ENCODE measurements around the gene HNRNPA3.
A peak's percentile ranks its signal among the peaks of the same experiment; 100 is the strongest.
"Not testable (repeated sequence)": the region's sequence is repeated elsewhere in the genome, so short reads cannot be mapped to it uniquely, and the experiment has no call there.

Gene HNRNPA3

GRCh38 chr2:177180269-177181000, 32.2 kb upstream of the HNRNPA3 start:
- peaks cover 2% of the 10 kb centered on the region for H3K27me3 Mint-ChIP-seq
- H3K4me3 Mint-ChIP-seq, result no peak overlapping the region
- no peaks in the 10 kb centered on the region for H3K9me3 Mint-ChIP-seq (ENCODE audit: low read depth)
- H3K4me1 Mint-ChIP-seq (ENCODE audit: low read depth), result no peaks in the 10 kb centered on the region
- peaks cover 5% of the 10 kb centered on the region for H3K36me3 Mint-ChIP-seq
- no peak overlapping the region for H3K27ac Mint-ChIP-seq

GRCh38 chr2:177183860-177184259, 28.7 kb upstream of the HNRNPA3 start:
- Mint-ChIP-seq H3K9me3 (ENCODE audit: low read depth) (no peaks in the 10 kb centered on the region), H3K27me3 (peaks cover 2% of the 10 kb centered on the region), H3K27ac (no peak overlapping the region), H3K36me3 (peaks cover 5% of the 10 kb centered on the region), H3K4me1 (ENCODE audit: low read depth) (no peaks in the 10 kb centered on the region), H3K4me3 (no peak overlapping the region)

- peaks cover 2% of the 10 kb centered on the region for H3K27me3 Mint-ChIP-seq
- H3K4me3 Mint-ChIP-seq, result no peak overlapping the region
- peaks cover 5% of the 10 kb centered on the region for H3K36me3 Mint-ChIP-seq
- H3K9me3 Mint-ChIP-seq (ENCODE audit: low read depth), result no peaks in the 10 kb centered on the region
- no peaks in the 10 kb centered on the region for H3K4me1 Mint-ChIP-seq (ENCODE audit: low read depth)
- no peak overlapping the region for H3K27ac Mint-ChIP-seq
These were observed 28.0 kb upstream of the HNRNPA3 start for GRCh38 chr2:177184606-177185005.

GRCh38 chr2:177186038-177186437, 26.6 kb upstream of the HNRNPA3 start:
- H3K4me1 Mint-ChIP-seq (ENCODE audit: low read depth); H3K27ac Mint-ChIP-seq; H3K9me3 Mint-ChIP-seq (ENCODE audit: low read depth); H3K27me3 Mint-ChIP-seq; H3K36me3 Mint-ChIP-seq; H3K4me3 Mint-ChIP-seq: not testable (repeated sequence)

GRCh38 chr2:177187631-177188312, 24.8 kb upstream of the HNRNPA3 start:
- no peak overlapping the region for H3K27ac Mint-ChIP-seq
- H3K9me3 Mint-ChIP-seq (ENCODE audit: low read depth), result no peaks in the 10 kb centered on the region
- H3K4me1 Mint-ChIP-seq (ENCODE audit: low read depth), result no peaks in the 10 kb centered on the region
- H3K4me3 Mint-ChIP-seq, result no peak overlapping the region
- no peaks in the 10 kb centered on the region for H3K36me3 Mint-ChIP-seq
- no peaks in the 10 kb centered on the region for H3K27me3 Mint-ChIP-seq

- H3K4me1 Mint-ChIP-seq (ENCODE audit: low read depth), result no peaks in the 10 kb centered on the region
- H3K4me3 Mint-ChIP-seq, result no peak overlapping the region
- no peaks in the 10 kb centered on the region for H3K9me3 Mint-ChIP-seq (ENCODE audit: low read depth)
- H3K36me3 Mint-ChIP-seq, result no peaks in the 10 kb centered on the region
- no peaks in the 10 kb centered on the region for H3K27me3 Mint-ChIP-seq
- no peak overlapping the region for H3K27ac Mint-ChIP-seq
These were observed 23.8 kb upstream of the HNRNPA3 start for GRCh38 chr2:177188482-177189469.

- H3K36me3 Mint-ChIP-seq, result no peaks in the 10 kb centered on the region
- H3K4me3 Mint-ChIP-seq, result no peak overlapping the region
- H3K27me3 Mint-ChIP-seq, result no peaks in the 10 kb centered on the region
- no peaks in the 10 kb centered on the region for H3K9me3 Mint-ChIP-seq (ENCODE audit: low read depth)
- H3K4me1 Mint-ChIP-seq (ENCODE audit: low read depth), result no peaks in the 10 kb centered on the region
- no peak overlapping the region for H3K27ac Mint-ChIP-seq
These were observed 21.7 kb upstream of the HNRNPA3 start for GRCh38 chr2:177190941-177191340.

- Mint-ChIP-seq H3K4me3 (no peak overlapping the region), H3K27me3 (no peaks in the 10 kb centered on the region), H3K36me3 (no peaks in the 10 kb centered on the region), H3K4me1 (ENCODE audit: low read depth) (no peaks in the 10 kb centered on the region), H3K27ac (no peak overlapping the region), H3K9me3 (ENCODE audit: low read depth) (no peaks in the 10 kb centered on the region)
These were observed 19.8 kb upstream of the HNRNPA3 start for GRCh38 chr2:177192788-177193187.

- H3K9me3 Mint-ChIP-seq (ENCODE audit: low read depth), result no peaks in the 10 kb centered on the region
- H3K4me1 Mint-ChIP-seq (ENCODE audit: low read depth), result no peaks in the 10 kb centered on the region
- H3K4me3 Mint-ChIP-seq, result no peak overlapping the region
- H3K36me3 Mint-ChIP-seq, result no peaks in the 10 kb centered on the region
- H3K27me3 Mint-ChIP-seq, result no peaks in the 10 kb centered on the region
- H3K27ac Mint-ChIP-seq, result no peak overlapping the region
These were observed 19.4 kb upstream of the HNRNPA3 start for GRCh38 chr2:177193240-177193639.

GRCh38 chr2:177195194-177195593, 17.4 kb upstream of the HNRNPA3 start:
- Mint-ChIP-seq H3K27me3 (no peaks in the 10 kb centered on the region), H3K27ac (no peak overlapping the region), H3K9me3 (ENCODE audit: low read depth) (no peaks in the 10 kb centered on the region), H3K4me3 (no peak overlapping the region), H3K4me1 (ENCODE audit: low read depth) (no peaks in the 10 kb centered on the region), H3K36me3 (no peaks in the 10 kb centered on the region)

- not testable (repeated sequence) for H3K27me3 Mint-ChIP-seq; H3K4me1 Mint-ChIP-seq (ENCODE audit: low read depth); H3K4me3 Mint-ChIP-seq; H3K27ac Mint-ChIP-seq; H3K36me3 Mint-ChIP-seq; H3K9me3 Mint-ChIP-seq (ENCODE audit: low read depth)
These were observed 12.2 kb upstream of the HNRNPA3 start for GRCh38 chr2:177200419-177200818.

- no peaks in the 10 kb centered on the region for H3K27me3 Mint-ChIP-seq
- peaks cover 3% of the 10 kb centered on the region for H3K4me1 Mint-ChIP-seq (ENCODE audit: low read depth)
- no peak overlapping the region for H3K27ac Mint-ChIP-seq
- no peak overlapping the region for H3K4me3 Mint-ChIP-seq
- no peaks in the 10 kb centered on the region for H3K9me3 Mint-ChIP-seq (ENCODE audit: low read depth)
- H3K36me3 Mint-ChIP-seq, result no peaks in the 10 kb centered on the region
These were observed 10.7 kb upstream of the HNRNPA3 start for GRCh38 chr2:177201919-177202346.

- Mint-ChIP-seq H3K4me3 (no peak overlapping the region), H3K36me3 (no peaks in the 10 kb centered on the region), H3K9me3 (ENCODE audit: low read depth) (no peaks in the 10 kb centered on the region), H3K27ac (no peak overlapping the region), H3K27me3 (no peaks in the 10 kb centered on the region), H3K4me1 (ENCODE audit: low read depth) (peaks cover 10% of the 10 kb centered on the region)
These were observed 8.2 kb upstream of the HNRNPA3 start for GRCh38 chr2:177204417-177204816.

- peaks cover 3% of the 10 kb centered on the region for H3K36me3 Mint-ChIP-seq
- H3K9me3 Mint-ChIP-seq (ENCODE audit: low read depth), result no peaks in the 10 kb centered on the region
- no peaks in the 10 kb centered on the region for H3K27me3 Mint-ChIP-seq
- no peak overlapping the region for H3K4me3 Mint-ChIP-seq
- no peak overlapping the region for H3K27ac Mint-ChIP-seq
- H3K4me1 Mint-ChIP-seq (ENCODE audit: low read depth), result peaks cover 23% of the 10 kb centered on the region
These were observed 5.5 kb upstream of the HNRNPA3 start for GRCh38 chr2:177207101-177207500.

GRCh38 chr2:177211169-177211568, 1.4 kb upstream of the HNRNPA3 start:
- H3K4me1 Mint-ChIP-seq (ENCODE audit: low read depth), result peaks cover 40% of the 10 kb centered on the region
- no peaks in the 10 kb centered on the region for H3K9me3 Mint-ChIP-seq (ENCODE audit: low read depth)
- peak overlapping the region; percentile 95 for H3K4me3 Mint-ChIP-seq
- H3K36me3 Mint-ChIP-seq, result peaks cover 14% of the 10 kb centered on the region
- H3K27me3 Mint-ChIP-seq, result no peaks in the 10 kb centered on the region
- H3K27ac Mint-ChIP-seq, result peak overlapping the region; percentile 99
